Stimulated activated CD4-positive, alpha-beta T cell treated with anti-CD3 and anti-CD28 coated beads, TNF-alpha, amount 100 ng/mL, for 4 hours (primary cell): Measurements from ENCODE around the gene ZNF646.

Source experiments
- DNase-seq, 3 experiments: peaks; one replicate each; pipeline ENCODE4 v3.0.0-alpha.2; 2020; ENCODE audit warnings: low read depth in 3 of 3

The ZNF646 gene

GRCh38 chr16:31108035-31108793 is 34.0 kb downstream of the ZNF646 start, which contains the start of gene BCKDK:
BCKDK (plus strand) TSS chr16:31108386; CDS start chr16:31109224, 838 bp downstream.
- DNase-seq: peak; percentile 41 to 66 (median 56)

- no peak for DNase-seq
Observed at GRCh38 chr16:31108794-31109558, 34.8 kb downstream of the ZNF646 start.

DNA sequence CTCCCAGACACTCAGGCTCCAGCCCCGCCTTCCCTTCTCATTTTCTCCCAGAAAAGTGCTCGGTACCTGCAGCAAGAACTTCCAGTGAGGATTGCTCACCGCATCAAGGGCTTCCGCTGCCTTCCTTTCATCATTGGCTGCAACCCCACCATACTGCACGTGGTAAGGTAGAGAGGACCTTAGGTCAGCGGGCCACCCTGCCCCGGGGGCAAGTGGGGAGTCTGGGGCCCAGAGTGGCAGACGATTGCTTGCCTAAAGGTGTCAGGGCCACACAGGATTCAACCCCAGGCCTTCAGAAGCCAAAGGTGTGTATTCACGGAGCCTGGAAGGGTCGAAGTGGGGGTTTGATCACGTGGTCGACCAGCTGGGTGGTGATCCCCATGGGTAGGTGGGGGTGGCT is 35.4 kb downstream of the ZNF646 start:
- DNase-seq: no peak

DNA sequence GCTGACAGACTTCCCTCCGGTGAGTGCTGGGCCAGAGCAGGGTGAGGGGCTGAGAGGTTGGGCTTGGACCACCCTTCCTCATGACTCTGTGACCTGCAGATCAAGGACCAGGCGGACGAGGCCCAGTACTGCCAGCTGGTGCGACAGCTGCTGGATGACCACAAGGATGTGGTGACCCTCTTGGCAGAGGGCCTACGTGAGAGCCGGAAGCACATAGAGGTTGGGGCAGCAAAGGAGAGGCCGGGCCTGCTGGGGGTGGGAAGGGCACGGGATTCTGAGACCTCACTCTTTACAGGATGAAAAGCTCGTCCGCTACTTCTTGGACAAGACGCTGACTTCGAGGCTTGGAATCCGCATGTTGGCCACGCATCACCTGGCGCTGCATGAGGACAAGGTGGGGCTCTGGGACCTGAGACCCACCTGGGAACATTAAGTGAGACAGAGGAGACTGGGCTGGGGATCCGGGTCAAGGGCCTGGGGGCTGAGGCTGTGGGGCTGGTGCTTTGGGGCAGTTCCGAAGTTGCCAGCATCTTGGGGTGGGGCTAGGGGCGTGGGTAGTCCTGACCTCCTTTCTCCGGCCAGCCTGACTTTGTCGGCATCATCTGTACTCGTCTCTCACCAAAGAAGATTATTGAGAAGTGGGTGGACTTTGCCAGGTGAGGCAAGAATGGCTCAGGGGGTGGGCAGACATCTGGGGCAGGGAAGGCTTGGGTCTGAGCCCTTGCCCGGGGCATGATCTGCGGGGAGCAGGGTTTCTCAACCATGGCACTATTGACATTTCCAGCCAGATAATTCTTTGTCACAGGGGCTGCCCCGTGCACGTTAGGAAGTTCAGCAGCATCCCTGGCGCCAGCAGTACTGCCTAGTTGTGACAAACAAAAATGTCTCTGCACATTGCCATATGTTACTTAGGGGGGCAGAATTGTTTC is 36.1 kb downstream of the ZNF646 start:
- DNase-seq: no peak

- DNase-seq: no peak
Observed at GRCh38 chr16:31111881-31112466, 37.8 kb downstream of the ZNF646 start.

DNA sequence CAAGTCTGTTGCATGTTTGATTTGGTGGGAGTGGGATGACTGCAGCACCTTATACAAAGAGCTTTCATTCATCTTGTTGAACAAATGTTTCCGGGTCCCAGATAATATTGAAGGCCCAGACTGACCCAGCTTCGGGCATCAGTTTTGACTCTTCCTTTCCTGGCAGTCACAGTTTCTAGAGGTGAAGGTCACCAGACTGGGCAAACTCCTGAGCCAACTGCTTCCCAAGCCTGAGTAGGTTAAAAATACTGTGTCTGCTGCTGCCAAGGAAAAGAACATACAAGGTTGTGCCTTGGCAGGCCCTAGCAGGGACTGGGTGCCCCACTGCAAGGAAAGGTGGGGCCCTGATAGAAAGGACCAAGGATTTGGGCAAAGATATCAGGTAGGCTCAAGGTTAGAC is 38.5 kb downstream of the ZNF646 start:
- no peak for DNase-seq

DNA sequence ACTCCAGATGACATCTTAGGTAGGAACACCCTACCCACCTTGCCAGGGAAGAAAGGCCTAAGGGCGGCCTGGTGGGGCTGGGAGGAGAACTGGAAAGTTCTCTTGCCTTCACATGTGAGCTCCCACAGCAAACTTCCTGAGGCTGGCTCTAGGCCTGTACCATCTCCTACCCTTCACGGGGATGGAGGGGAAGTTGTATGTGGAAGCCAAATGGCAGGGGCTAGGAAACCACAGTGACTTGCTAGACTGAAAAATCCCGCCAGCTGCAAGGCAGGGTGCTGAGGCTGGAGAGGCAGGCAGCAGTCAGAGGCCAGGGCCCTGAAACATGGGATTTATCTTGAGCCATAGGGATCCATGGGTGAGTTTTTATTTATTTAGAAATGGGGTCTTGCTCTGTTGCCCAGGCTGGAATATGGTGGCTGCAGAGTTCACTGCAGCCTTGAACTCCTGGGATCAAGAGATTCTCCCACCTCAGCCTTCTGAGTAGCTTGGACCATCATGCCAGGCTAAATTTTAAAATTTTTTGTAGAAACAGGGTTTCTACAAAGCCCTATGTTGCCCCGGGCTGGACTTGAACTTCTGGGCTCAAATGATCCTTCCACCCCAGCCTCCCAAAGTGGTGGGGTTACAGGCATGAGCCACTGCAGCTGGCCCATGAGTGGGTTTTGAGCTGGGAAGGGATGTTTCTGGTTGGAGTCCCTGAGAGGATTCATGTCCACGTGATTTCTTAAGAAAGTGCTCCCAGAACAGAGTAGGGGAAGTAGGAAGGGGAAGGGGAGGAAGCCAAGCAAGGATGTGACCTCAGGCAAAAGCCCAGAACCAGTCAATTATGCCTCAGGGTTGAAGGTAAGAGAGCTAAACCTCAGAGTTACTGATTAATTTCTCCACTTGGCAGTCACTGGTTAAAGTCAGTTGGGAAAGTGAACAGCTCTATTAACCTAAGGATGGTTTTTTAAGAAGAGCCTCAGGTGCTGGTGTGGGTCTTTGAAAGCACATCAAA is 39.2 kb downstream of the ZNF646 start:
- no peak for DNase-seq

GRCh38 chr16:31114468-31114867 is 40.2 kb downstream of the ZNF646 start:
- DNase-seq: no peak

- peak; percentile 91 to 96 (median 94) for DNase-seq
Observed at GRCh38 chr16:31117384-31118222, 43.4 kb downstream of the ZNF646 start, which contains the start of gene KAT8. KAT8 (plus strand) TSS chr16:31117664; CDS start chr16:31117682, 18 bp downstream.

DNA sequence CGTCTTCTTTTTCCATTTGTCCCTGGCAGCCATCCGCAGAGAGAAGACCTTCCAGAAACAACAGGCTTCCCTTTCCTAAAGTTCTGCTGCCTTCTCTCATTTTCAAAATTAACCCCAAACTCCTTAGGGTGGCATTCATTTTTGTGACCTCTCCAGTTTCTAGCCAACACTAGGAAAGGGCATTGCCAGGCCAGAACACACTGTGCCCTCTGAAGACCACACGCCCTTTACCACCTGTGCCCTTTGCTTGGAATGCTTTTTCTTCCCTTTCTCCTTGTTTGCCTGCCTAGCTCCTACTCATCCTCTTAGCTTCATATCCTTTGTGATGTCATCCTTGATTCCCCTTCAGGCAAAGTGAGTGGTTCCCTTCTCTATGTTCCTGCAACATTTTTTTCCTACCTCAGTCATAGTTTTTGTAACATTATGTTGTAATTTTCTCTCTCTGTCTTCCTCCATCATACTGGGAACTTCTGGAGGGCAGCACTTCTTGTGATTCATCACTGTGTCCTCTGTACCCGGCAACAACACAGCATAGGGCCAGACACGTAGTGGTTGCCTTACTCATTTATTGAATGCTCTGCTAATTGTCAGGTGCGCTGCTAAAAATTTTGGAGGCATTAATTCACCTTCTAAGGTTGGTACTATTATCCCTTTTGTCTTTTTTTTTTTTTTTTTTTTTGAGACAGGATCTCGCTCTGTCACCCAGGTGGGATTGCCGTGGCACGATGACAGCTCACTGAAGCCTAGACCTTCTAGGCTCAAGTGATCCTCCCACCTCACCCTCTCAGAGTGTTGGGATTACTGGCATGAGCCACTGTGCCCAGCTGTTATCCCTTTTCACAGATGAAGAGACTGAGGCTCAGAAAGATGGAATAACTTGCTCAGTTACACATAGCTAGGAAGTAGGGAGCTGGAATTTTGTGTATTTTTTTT is 44.3 kb downstream of the ZNF646 start:
- DNase-seq: no peak

GRCh38 chr16:31120129-31120528 is 45.9 kb downstream of the ZNF646 start:
- no peak for DNase-seq

- DNase-seq: no peak
Observed at GRCh38 chr16:31125844-31126243, 51.6 kb downstream of the ZNF646 start.

DNA sequence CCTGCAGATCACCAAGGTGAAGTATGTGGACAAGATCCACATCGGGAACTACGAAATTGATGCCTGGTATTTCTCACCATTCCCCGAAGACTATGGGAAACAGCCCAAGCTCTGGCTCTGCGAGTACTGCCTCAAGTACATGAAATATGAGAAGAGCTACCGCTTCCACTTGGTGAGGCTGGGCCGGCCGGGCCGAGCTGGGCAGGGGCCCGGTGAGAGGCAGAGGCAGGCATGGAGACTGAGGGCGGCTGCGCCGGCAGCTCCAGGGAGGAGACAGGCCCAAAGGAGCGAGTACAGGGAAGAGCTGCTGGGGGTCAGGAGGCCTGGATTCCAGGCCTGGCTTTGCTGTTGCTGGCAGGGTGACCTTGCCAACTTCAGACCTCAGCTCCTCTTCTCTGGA is 53.0 kb downstream of the ZNF646 start:
- no peak for DNase-seq

DNA sequence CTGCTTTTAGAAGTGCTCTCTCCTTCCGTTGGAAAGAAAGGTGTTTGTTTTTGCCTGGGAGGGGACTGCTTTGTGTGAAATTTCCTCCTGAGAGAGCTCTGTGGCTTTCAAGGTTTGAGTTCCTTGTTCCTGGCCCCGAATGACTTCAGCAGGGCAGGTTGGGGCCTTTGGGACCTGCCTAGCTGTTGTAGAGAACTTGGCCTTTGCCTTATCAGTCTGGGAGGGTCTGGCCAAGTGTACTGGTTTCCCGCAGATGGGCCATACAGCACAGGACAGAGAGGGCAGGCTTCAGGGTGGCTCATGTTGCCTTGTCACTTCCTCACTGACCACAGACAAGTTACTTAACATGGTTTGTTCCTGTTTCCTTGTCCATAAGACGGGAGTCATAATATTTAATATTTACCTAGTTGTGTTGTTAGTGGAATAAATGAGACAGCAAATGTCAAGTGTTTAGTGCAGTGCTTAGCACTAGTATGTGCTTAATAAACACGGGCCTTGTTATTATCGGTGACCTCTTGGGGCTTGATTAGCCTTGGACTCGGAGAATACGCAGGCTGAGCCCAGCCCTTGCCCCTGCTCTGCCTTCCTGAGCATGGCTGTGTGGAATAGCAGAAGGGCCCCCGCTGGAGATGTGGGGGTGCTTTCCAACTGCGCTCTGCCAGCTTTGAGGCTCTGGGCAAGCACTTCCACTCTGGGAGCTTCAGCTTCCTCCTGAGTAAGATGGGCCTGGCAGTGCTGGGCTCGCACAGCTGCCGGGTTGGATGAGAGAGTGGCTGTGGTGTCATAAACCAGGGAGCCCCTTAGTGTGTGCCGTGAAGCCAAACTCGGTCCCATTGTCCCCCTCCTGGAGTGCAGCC is 54.7 kb downstream of the ZNF646 start:
- DNase-seq: no peak

DNA sequence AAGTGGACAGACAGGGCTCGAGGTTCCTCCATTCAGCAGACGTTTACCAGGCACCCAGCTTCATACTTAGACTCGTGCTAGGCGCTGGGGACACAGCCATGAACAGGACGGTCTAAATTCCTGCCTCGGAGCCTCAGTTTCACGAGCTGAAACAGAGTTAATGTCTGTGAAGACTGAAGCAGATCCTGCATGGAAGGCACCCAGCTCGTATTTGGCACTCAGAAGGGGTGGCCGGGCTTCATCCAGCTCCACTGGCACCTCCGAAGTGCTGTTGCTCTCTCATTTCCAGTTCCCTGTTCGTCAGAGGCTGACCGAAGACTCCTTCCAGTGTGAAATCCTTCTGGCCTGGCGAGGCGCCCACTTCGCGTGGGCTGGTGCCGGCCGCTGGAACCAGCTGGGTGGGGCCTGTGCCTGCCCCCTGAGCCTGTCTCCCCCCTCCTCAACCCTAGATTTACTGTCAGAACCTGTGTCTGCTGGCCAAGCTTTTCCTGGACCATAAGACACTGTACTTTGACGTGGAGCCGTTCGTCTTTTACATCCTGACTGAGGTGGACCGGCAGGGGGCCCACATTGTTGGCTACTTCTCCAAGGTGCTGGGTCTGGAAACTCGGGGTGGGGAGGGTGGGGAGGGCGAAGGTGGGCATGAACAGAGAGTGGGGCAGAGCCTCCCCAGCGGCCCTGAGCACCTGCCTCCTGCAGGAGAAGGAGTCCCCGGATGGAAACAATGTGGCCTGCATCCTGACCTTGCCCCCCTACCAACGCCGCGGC is 55.5 kb downstream of the ZNF646 start:
- DNase-seq: no peak

- no peak for DNase-seq
Observed at GRCh38 chr16:31130336-31130891, 56.2 kb downstream of the ZNF646 start.
